HG02759 (cell line): ENCODE measurements around the gene CASZ1.

Experiments used
- ATAC-seq: cut with Tn5 transposase; IDR thresholded peaks from one replicate; pipeline ENCODE4 v1.9.1; 2021; ENCODE audit warnings: mild to moderate bottlenecking, moderate library complexity; ENCODE audit not compliant: unreplicated experiment

CASZ1 gene

GRCh38 chr1:10614377-10615225 lies 181.8 kb downstream of the CASZ1 start:
- no peak for ATAC-seq

- ATAC-seq: no peak
Measured at GRCh38 chr1:10613861-10614260, 182.6 kb downstream of the CASZ1 start.

GRCh38 chr1:10613340-10613739 lies 183.1 kb downstream of the CASZ1 start:
- no peak for ATAC-seq

GRCh38 chr1:10612436-10613160 lies 183.8 kb downstream of the CASZ1 start:
- no peak for ATAC-seq

- no peak for ATAC-seq
Measured at GRCh38 chr1:10610901-10611600, 185.4 kb downstream of the CASZ1 start.

GRCh38 chr1:10608690-10609089 lies 187.8 kb downstream of the CASZ1 start:
- no peak for ATAC-seq

- ATAC-seq: no peak
Measured at GRCh38 chr1:10607228-10607627, 189.2 kb downstream of the CASZ1 start.

GRCh38 chr1:10606064-10606463 lies 190.4 kb downstream of the CASZ1 start:
- no peak for ATAC-seq

GRCh38 chr1:10604966-10605365 lies 191.5 kb downstream of the CASZ1 start:
- no peak for ATAC-seq

GRCh38 chr1:10602936-10603335 lies 193.5 kb downstream of the CASZ1 start:
- ATAC-seq: no peak

GRCh38 chr1:10601342-10602070 lies 194.9 kb downstream of the CASZ1 start:
- no peak for ATAC-seq

- no peak for ATAC-seq
Measured at GRCh38 chr1:10599194-10599861, 197.1 kb downstream of the CASZ1 start.

- ATAC-seq: no peak
Measured at GRCh38 chr1:10598389-10598702, 198.1 kb downstream of the CASZ1 start.

GRCh38 chr1:10597492-10598388 lies 198.7 kb downstream of the CASZ1 start:
- ATAC-seq: no peak

GRCh38 chr1:10596780-10597179 lies 199.7 kb downstream of the CASZ1 start:
- no peak for ATAC-seq

GRCh38 chr1:10594595-10595223 lies 201.7 kb downstream of the CASZ1 start:
- ATAC-seq: no peak

GRCh38 chr1:10593750-10594149 lies 202.7 kb downstream of the CASZ1 start:
- ATAC-seq: no peak

GRCh38 chr1:10592373-10592772 lies 204.1 kb downstream of the CASZ1 start:
- no peak for ATAC-seq

GRCh38 chr1:10591010-10591409 lies 205.4 kb downstream of the CASZ1 start:
- no peak for ATAC-seq
